ENCODE measurements around the gene KDM2A.

- TF ChIP-seq CTCF (IDR thresholded peaks at IDR 0.05) (no peak), POLR2A (IDR thresholded peaks at IDR 0.05) (no peak)
Measured at GRCh38 chr11:67076202-67076601, 42.9 kb upstream of the KDM2A start.

All from lower leg skin (tissue), 3 donors.